ENCODE measurements around the gene CACNA2D2. TPM values are rescaled to one million over a fixed set of nuclear protein-coding genes. Genes with fewer than 3 reads are reported as not detected.
A peak's percentile ranks its signal among the peaks of the same experiment; 100 is the strongest.

The CACNA2D2 gene
- total RNA-seq, 2 donors from 2014 or later = 5.6 to 9.1 TPM

DNA sequence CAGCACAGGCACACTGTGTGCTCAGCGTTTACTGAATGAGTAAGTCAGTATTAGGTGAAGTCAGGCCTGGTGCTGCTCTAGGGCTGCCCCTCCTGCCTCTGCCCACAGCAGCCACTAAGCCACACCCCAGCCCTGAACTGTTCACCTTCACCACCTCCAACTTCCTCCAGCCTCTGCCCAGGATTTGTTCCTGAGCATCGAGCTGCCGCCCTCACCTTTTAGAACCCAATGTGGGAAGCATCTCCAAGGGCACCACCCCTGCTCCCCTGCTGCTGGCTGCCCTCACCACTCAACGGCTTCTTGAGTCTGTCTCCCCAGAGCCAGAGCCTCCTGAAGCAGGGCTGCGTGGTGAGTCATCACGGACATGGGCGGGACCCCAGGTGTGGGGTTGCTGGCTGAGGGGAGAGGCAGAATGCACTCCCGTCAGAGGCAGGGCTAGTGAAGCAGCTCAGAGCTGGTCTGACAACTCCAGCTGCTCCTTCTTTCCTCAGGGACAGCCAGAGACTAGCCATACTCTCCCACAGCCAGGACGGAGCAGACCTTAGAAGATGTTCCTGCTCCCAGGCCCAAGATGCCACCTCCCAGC, 186.7 kb downstream of the CACNA2D2 start:
- H3K9me3 ChIP-seq = no peaks in the 10 kb centered on the region
- H3K27me3 ChIP-seq (replicated peaks; ENCODE audit: insufficient read depth) = no peaks in the 10 kb centered on the region
- TF ChIP-seq POLR2AphosphoS5 (IDR thresholded peaks at IDR 0.05) = peak; percentile 92
- peak; percentile 86 for TF ChIP-seq POLR2A (IDR thresholded peaks at IDR 0.05)
- TF ChIP-seq, protein P1, sequence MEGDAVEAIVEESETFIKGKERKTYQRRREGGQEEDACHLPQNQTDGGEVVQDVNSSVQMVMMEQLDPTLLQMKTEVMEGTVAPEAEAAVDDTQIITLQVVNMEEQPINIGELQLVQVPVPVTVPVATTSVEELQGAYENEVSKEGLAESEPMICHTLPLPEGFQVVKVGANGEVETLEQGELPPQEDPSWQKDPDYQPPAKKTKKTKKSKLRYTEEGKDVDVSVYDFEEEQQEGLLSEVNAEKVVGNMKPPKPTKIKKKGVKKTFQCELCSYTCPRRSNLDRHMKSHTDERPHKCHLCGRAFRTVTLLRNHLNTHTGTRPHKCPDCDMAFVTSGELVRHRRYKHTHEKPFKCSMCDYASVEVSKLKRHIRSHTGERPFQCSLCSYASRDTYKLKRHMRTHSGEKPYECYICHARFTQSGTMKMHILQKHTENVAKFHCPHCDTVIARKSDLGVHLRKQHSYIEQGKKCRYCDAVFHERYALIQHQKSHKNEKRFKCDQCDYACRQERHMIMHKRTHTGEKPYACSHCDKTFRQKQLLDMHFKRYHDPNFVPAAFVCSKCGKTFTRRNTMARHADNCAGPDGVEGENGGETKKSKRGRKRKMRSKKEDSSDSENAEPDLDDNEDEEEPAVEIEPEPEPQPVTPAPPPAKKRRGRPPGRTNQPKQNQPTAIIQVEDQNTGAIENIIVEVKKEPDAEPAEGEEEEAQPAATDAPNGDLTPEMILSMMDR (IDR thresholded peaks at IDR 0.05) = no peak
- H3K4me3 ChIP-seq = no peak overlapping the region
- intact Hi-C loops (cut with DNase I) = no loop called here
- WGBS = 16% methylated on average over 9 of the region's 9 CpGs
- H3K27ac ChIP-seq = peak overlapping the region; percentile 90 to 91
- H3K36me3 ChIP-seq = no peaks in the 10 kb centered on the region
- H3K4me1 ChIP-seq (replicated peaks) = peaks cover 27% of the 10 kb centered on the region
- peak; percentile 92 for DNase-seq (ENCODE audit: low spot score)

DNA sequence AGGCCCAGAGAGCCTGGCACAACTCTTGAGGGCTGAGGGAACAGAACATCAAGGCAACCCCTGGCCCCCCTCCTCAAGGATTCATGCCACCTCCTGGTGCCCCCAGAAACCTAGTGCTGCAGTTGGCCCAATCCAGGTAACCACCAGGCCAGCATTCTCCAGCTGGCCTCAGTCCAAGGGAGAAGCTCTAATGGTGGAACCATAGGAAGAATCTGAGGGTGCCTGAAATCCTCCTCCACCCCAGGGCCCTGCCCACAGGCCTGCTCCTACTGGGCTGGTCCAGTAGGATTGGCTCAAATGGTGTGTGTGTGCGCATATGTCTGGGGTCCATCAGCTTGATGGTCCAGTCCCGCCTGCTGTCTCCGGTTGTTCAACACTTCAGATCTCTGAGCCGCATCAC, 188.6 kb downstream of the CACNA2D2 start:
- H3K4me1 ChIP-seq (replicated peaks) = peaks cover 19% of the 10 kb centered on the region

DNA sequence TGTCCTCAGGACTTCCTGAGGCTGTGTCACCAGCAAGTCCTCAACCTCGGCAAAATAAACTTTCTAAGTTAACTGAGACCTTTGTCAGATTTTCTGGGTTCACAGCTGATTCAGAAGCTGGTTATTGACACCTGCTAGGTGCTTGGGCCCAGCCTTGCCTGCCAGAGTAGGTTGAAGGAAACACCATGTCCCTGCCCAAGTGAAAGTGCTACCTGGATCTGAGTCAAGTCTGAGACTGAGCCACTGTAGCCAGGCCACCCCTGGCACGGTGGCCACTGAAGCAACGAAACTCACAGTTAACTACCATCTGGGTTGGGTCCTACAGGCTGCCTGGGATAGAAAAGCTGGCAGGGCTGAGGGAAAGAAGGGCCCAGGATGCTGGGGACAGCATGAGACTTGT, 189.1 kb downstream of the CACNA2D2 start:
- intact Hi-C loops (cut with DNase I) = no loop called here
- Histone ChIP-seq H3K27ac (peak overlapping the region in 1 of 2 donors; percentile 18), H3K4me1 (replicated peaks) (peaks cover 19% of the 10 kb centered on the region), H3K27me3 (replicated peaks; ENCODE audit: insufficient read depth) (no peaks in the 10 kb centered on the region), H3K9me3 (no peaks in the 10 kb centered on the region), H3K36me3 (no peaks in the 10 kb centered on the region), H3K4me3 (no peak overlapping the region)
- TF ChIP-seq, protein P1 (IDR thresholded peaks at IDR 0.05) = no peak
- TF ChIP-seq POLR2A (IDR thresholded peaks at IDR 0.05) = no peak
- no peak for TF ChIP-seq POLR2AphosphoS5 (IDR thresholded peaks at IDR 0.05)
- 72% methylated on average over 3 of the region's 3 CpGs for WGBS
- no peak for DNase-seq (ENCODE audit: low spot score)

More for the DNA sequence above, 188.6 kb downstream of the CACNA2D2 start:
- H3K36me3 ChIP-seq = no peaks in the 10 kb centered on the region
- TF ChIP-seq, protein P1 (IDR thresholded peaks at IDR 0.05) = no peak
- intact Hi-C loops (cut with DNase I) = no loop called here
- WGBS = 100% methylated on average over 4 of the region's 4 CpGs
- H3K9me3 ChIP-seq = no peaks in the 10 kb centered on the region
- H3K27me3 ChIP-seq (replicated peaks; ENCODE audit: insufficient read depth) = no peaks in the 10 kb centered on the region
- no peak for DNase-seq (ENCODE audit: low spot score)
- peak overlapping the region in 1 of 2 donors; percentile 18 for H3K27ac ChIP-seq
- H3K4me3 ChIP-seq = no peak overlapping the region

Small RNA genes lying within 50 kb of the gene (small RNA-seq; reads per million reads assigned to genes)
- 0 to 0.28 reads per million in 2 donors for gene RNA5SP131

Other genes with a start within 250 kb of the CACNA2D2 start
- 10 to 100 TPM in 1 of 2 donors, 1 to 10 TPM in 1; 8.7 to 32.0 TPM for gene SEMA3B, start 234.5 kb downstream of the CACNA2D2 start, total RNA-seq
- gene LSMEM2, start 224.5 kb downstream of the CACNA2D2 start, total RNA-seq = not detected
- 10 to 100 TPM; 93.0 to 99.9 TPM for gene IFRD2, start 211.2 kb downstream of the CACNA2D2 start, total RNA-seq
- gene HYAL3, start 204.2 kb downstream of the CACNA2D2 start, total RNA-seq = 10 to 100 TPM in 1 of 2 donors, 1 to 10 TPM in 1; 4.1 to 10.7 TPM
- gene NAA80, start 204.2 kb downstream of the CACNA2D2 start, total RNA-seq = 10 to 100 TPM; 15.8 to 28.0 TPM
- gene HYAL1, start 200.1 kb downstream of the CACNA2D2 start, total RNA-seq = 1 to 10 TPM; 2.0 TPM
- 100 to 1,000 TPM in 1 of 2 donors, 10 to 100 TPM in 1; 76.1 to 131 TPM for gene HYAL2, start 180.9 kb downstream of the CACNA2D2 start, total RNA-seq
- 100 to 1,000 TPM in 1 of 2 donors, 10 to 100 TPM in 1; 31.9 to 121 TPM for gene TUSC2, start 175.4 kb downstream of the CACNA2D2 start, total RNA-seq
- 10 to 100 TPM; 23.8 to 36.6 TPM for gene RASSF1, start 162.8 kb downstream of the CACNA2D2 start, total RNA-seq
- 10 to 100 TPM in 1 of 2 donors, 1 to 10 TPM in 1; 1.6 to 41.9 TPM for gene ZMYND10, start 157.9 kb downstream of the CACNA2D2 start, total RNA-seq
- 10 to 100 TPM; 22.8 to 32.1 TPM for gene NPRL2, start 152.9 kb downstream of the CACNA2D2 start, total RNA-seq
- gene CYB561D2, start 152.8 kb downstream of the CACNA2D2 start, total RNA-seq = 10 to 100 TPM; 33.2 to 39.9 TPM
- 10 to 100 TPM; 73.0 to 76.7 TPM for gene TMEM115, start 144.1 kb downstream of the CACNA2D2 start, total RNA-seq
- gene C3orf18, start 64.1 kb upstream of the CACNA2D2 start, total RNA-seq = 10 to 100 TPM in 1 of 2 donors, 1 to 10 TPM in 1; 7.5 to 11.0 TPM
- 10 to 100 TPM in 1 of 2 donors, 1 to 10 TPM in 1; 8.5 to 17.1 TPM for gene HEMK1, start 65.9 kb upstream of the CACNA2D2 start, total RNA-seq
- gene CISH, start 108.1 kb upstream of the CACNA2D2 start, total RNA-seq = 1 to 10 TPM; 5.1 to 7.6 TPM
- 10 to 100 TPM; 33.2 to 52.3 TPM for gene MAPKAPK3, start 113.5 kb upstream of the CACNA2D2 start, total RNA-seq
- gene DOCK3, start 171.3 kb upstream of the CACNA2D2 start, total RNA-seq = 1 to 10 TPM in 1 of 2 donors, under 1 TPM in 1; 0.36 to 6.3 TPM

Data from prostate gland (tissue), 2 donors.